GM19099 (cell line): Measurements from ENCODE around the gene SLC39A12.

Source experiments
- POLR2A ChIP-seq: IDR thresholded peaks from 3 replicates; pipeline ENCODE4 v1.6.1; 2011; ENCODE audit warnings: low read depth; ENCODE audit not compliant: insufficient read length; ENCODE audit errors: extremely low read depth

The SLC39A12 gene

GRCh38 chr10:17951868-17952371 lies at the start of gene SLC39A12:
TSS of gene SLC39A12 (plus strand) at chr10:17951918. CDS start at chr10:17953277, 1,359 bp downstream.
- no peak for TF ChIP-seq POLR2A

GRCh38 chr10:17904564-17904963 lies 47.2 kb upstream of the SLC39A12 start:
- TF ChIP-seq POLR2A: no peak

GRCh38 chr10:17905491-17905890 lies 46.2 kb upstream of the SLC39A12 start:
- no peak for TF ChIP-seq POLR2A

GRCh38 chr10:17906002-17906401 lies 45.7 kb upstream of the SLC39A12 start:
- TF ChIP-seq POLR2A: no peak

GRCh38 chr10:17907641-17908040 lies 44.1 kb upstream of the SLC39A12 start:
- TF ChIP-seq POLR2A: no peak

GRCh38 chr10:17910125-17910789 lies 41.5 kb upstream of the SLC39A12 start:
- TF ChIP-seq POLR2A: no peak

GRCh38 chr10:17912754-17913153 lies 39.0 kb upstream of the SLC39A12 start:
- no peak for TF ChIP-seq POLR2A

GRCh38 chr10:17913604-17914003 lies 38.1 kb upstream of the SLC39A12 start:
- TF ChIP-seq POLR2A: no peak

GRCh38 chr10:17914169-17915045 lies 37.3 kb upstream of the SLC39A12 start:
- TF ChIP-seq POLR2A: no peak

GRCh38 chr10:17915181-17915580 lies 36.5 kb upstream of the SLC39A12 start:
- no peak for TF ChIP-seq POLR2A

GRCh38 chr10:17918187-17918903 lies 33.4 kb upstream of the SLC39A12 start:
- TF ChIP-seq POLR2A: no peak

GRCh38 chr10:17921378-17921777 lies 30.3 kb upstream of the SLC39A12 start:
- TF ChIP-seq POLR2A: no peak

- no peak for TF ChIP-seq POLR2A
These were observed 28.0 kb upstream of the SLC39A12 start for GRCh38 chr10:17923728-17924127.

- no peak for TF ChIP-seq POLR2A
These were observed 8.5 kb upstream of the SLC39A12 start for GRCh38 chr10:17943033-17943745.

- TF ChIP-seq POLR2A: no peak
These were observed 992 bp upstream of the SLC39A12 start for GRCh38 chr10:17950726-17951125.
